K562 (cell line): ENCODE measurements around the gene ORMDL3. TPM values are rescaled to one million over a fixed set of nuclear protein-coding genes. Genes with fewer than 3 reads are reported as not detected.
A peak's percentile ranks its signal among the peaks of the same experiment; 100 is the strongest.

ENCODE experiments used
- CBFA2T3 ChIP-seq: fragments of 450-650 bp; IDR thresholded peaks from 2 replicates; pipeline ENCODE4 v1.6.1; 2017
- CBX3 ChIP-seq, 2 experiments: IDR thresholded peaks; 1 replicate in 1 of 2; 2 replicates in 1 of 2; pipeline ENCODE4 v1.6.1; 2012; ENCODE audit warnings: inconsistent platforms in 2 of 2, low read length in 2 of 2, borderline replicate concordance in 1 of 2, control low read depth in 1 of 2
- CHD1 ChIP-seq: fragments of 200-600 bp; sonication (generic); IDR thresholded peaks from one replicate; pipeline ENCODE4 v1.6.1; 2012; ENCODE audit warnings: mild to moderate bottlenecking, moderate library complexity, low read length, inconsistent platforms
- E2F5 ChIP-seq: sonication (generic); formaldehyde crosslinking; IDR thresholded peaks from 2 replicates; pipeline ENCODE4 v1.8.0; 2022; ENCODE audit warnings: mild to moderate bottlenecking, missing genetic modification reagents
- ELF2 ChIP-seq: fragments of 250-450 bp; sonication (Bioruptor Pico); IDR thresholded peaks from 2 replicates; pipeline ENCODE4 v1.5.0; 2021; ENCODE audit warnings: mild to moderate bottlenecking
- GABPB1 ChIP-seq: sonication (generic); formaldehyde crosslinking; IDR thresholded peaks from 2 replicates; pipeline ENCODE4 v1.8.0; 2022; ENCODE audit warnings: mild to moderate bottlenecking, missing genetic modification reagents
- GATAD2B ChIP-seq: fragments of 450-650 bp; IDR thresholded peaks from 2 replicates; pipeline ENCODE4 v1.6.1; 2017; ENCODE audit warnings: mild to moderate bottlenecking, borderline replicate concordance
- MTA2 ChIP-seq: fragments of 450-650 bp; IDR thresholded peaks from 2 replicates; pipeline ENCODE4 v1.6.1; 2016; ENCODE audit warnings: low read depth
- MYC ChIP-seq, 2 experiments: fragments of 250-450 bp in 1 of 2; sonication (Bioruptor Pico) in 1 of 2; IDR thresholded peaks; 2 replicates each; pipeline versions ENCODE4 v1.5.1 to v1.6.1; 2012 to 2021; ENCODE audit warnings: low read depth in 2 of 2, borderline replicate concordance in 1 of 2, improper control_type of control experiment in 1 of 2, low read length in 1 of 2, mild to moderate bottlenecking in 1 of 2, moderate library complexity in 1 of 2
- NEUROD1 ChIP-seq: fragments of 150-350 bp; IDR thresholded peaks from 2 replicates; pipeline ENCODE4 v1.6.1; 2014; ENCODE audit warnings: borderline replicate concordance, low read length, low read depth; ENCODE audit not compliant: partially characterized antibody
- PKNOX1 ChIP-seq: fragments of 450-650 bp; IDR thresholded peaks from 2 replicates; pipeline ENCODE4 v1.6.1; 2016
- SRSF1 ChIP-seq: fragments of 200-400 bp; formaldehyde crosslinking; IDR thresholded peaks from 2 replicates; pipeline ENCODE4 v1.6.1; 2017; ENCODE audit warnings: mild to moderate bottlenecking, low read depth, low read length, moderate library complexity
- TAF15 ChIP-seq: fragments of 200-400 bp; formaldehyde crosslinking; IDR thresholded peaks from 2 replicates; pipeline ENCODE4 v1.6.1; 2017; ENCODE audit warnings: mild to moderate bottlenecking, low read depth, low read length, moderate library complexity
- ZNF140 ChIP-seq: fragments of 250-450 bp; sonication (Bioruptor Pico); IDR thresholded peaks from 2 replicates; pipeline ENCODE4 v1.8.0; 2021; ENCODE audit warnings: moderate library complexity, mild to moderate bottlenecking, inconsistent platforms
- ZNF146 ChIP-seq: IDR thresholded peaks from one replicate; pipeline ENCODE4 v1.6.1; 2018; ENCODE audit warnings: missing compliant biosample characterization; ENCODE audit not compliant: unreplicated experiment
- ZNF347 ChIP-seq: fragments of 450-650 bp; formaldehyde crosslinking; IDR thresholded peaks from 2 replicates; pipeline ENCODE4 v1.4.0; 2020; ENCODE audit warnings: low read depth, mild to moderate bottlenecking, moderate library complexity
- ZNF407 ChIP-seq: fragments of 450-650 bp; IDR thresholded peaks from 2 replicates; pipeline ENCODE4 v1.6.1; 2016; ENCODE audit warnings: low read depth
- ZZZ3 ChIP-seq: fragments of 450-650 bp; IDR thresholded peaks from 2 replicates; pipeline ENCODE4 v1.6.1; 2016; ENCODE audit warnings: antibody characterized with exemption, mild to moderate bottlenecking, moderate library complexity
- polyA plus RNA-seq, 8 experiments: library from polyadenylated mRNA; depleted of rRNA in 4 of 8; stranded (reverse) in 5 of 8; unstranded in 3 of 8; fragments of >200 nt; fragmentation: Nextera tagmentation in 2 of 8; fragmentation: Illumina TruSeq in 1 of 8; extraction: Ambion mirVana in 2 of 8; extraction: Trizol in 1 of 8; gene quantifications; 2 replicates each; pipeline versions ENCODE4 v1.2.1 to v1.2.3, GENCODE V29; 2011 to 2014; ENCODE audit warnings: inconsistent platforms in 1 of 8, missing spikeins in 1 of 8
- total RNA-seq, 7 experiments: library from RNA; depleted of rRNA in 6 of 7; stranded (reverse); fragments of >200 nt in 6 of 7; fragmentation: Illumina TruSeq in 2 of 7; extraction: Trizol in 2 of 7; gene quantifications; 2 replicates each; pipeline versions ENCODE4 v1.2.1 to v1.2.3, GENCODE V29; 2011 to 2021; ENCODE audit warnings: low replicate concordance in 1 of 7

The ORMDL3 gene
- total and polyA plus RNA-seq, 9 of the 15 experiments (the other 6 are each of a cell fraction or from before 2014, with no cell fraction given): 2.7 to 57.4 (median 27.1) TPM

GRCh38 chr17:39927101-39927928, at the start of gene ORMDL3, which contains the start of gene LRRC3C (continued):
- no peak for TF ChIP-seq ZNF407
- TF ChIP-seq ZNF140 (CRISPR knock-in tag): no peak
- no peak for TF ChIP-seq CHD1
- TF ChIP-seq CBFA2T3: no peak
- peak; percentile 74 for TF ChIP-seq GABPB1
- TF ChIP-seq MTA2: no peak
- no peak for TF ChIP-seq ELF2
- no peak for TF ChIP-seq ZZZ3
- TF ChIP-seq MYC (IDR thresholded peaks at IDR 0.05; ENCODE audit: low read depth, low read length): 0 out of 2 replicates have a peak, but pooled peaks have one; percentile 25
- TF ChIP-seq MYC (CRISPR knock-in tag; IDR thresholded peaks at IDR 0.05; ENCODE audit: borderline replicate concordance, low read depth): no peak
- no peak for TF ChIP-seq ZNF146
- TF ChIP-seq GATAD2B: no peak
- TF ChIP-seq E2F5 (CRISPR knock-in tag): no peak
- TF ChIP-seq ZNF347 (CRISPR knock-in tag): no peak
- TF ChIP-seq SRSF1: no peak
- TF ChIP-seq CBX3 (IDR thresholded peaks at IDR 0.05; ENCODE audit: borderline replicate concordance in 1 of 2, low read length in 2 of 2): no peak; a peak in 1 of 3 replicates
- no peak for TF ChIP-seq TAF15
- TF ChIP-seq PKNOX1: 0 out of 2 replicates have a peak, but pooled peaks have one; percentile 14
- no peak for TF ChIP-seq NEUROD1
